ENCODE measurements around the gene CBY2.
A peak's percentile ranks its signal among the peaks of the same experiment; 100 is the strongest.

CBY2 gene

GRCh38 chr13:45718063-45718462, 15.9 kb downstream of the CBY2 start:
- TF ChIP-seq, protein P1, sequence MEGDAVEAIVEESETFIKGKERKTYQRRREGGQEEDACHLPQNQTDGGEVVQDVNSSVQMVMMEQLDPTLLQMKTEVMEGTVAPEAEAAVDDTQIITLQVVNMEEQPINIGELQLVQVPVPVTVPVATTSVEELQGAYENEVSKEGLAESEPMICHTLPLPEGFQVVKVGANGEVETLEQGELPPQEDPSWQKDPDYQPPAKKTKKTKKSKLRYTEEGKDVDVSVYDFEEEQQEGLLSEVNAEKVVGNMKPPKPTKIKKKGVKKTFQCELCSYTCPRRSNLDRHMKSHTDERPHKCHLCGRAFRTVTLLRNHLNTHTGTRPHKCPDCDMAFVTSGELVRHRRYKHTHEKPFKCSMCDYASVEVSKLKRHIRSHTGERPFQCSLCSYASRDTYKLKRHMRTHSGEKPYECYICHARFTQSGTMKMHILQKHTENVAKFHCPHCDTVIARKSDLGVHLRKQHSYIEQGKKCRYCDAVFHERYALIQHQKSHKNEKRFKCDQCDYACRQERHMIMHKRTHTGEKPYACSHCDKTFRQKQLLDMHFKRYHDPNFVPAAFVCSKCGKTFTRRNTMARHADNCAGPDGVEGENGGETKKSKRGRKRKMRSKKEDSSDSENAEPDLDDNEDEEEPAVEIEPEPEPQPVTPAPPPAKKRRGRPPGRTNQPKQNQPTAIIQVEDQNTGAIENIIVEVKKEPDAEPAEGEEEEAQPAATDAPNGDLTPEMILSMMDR (IDR thresholded peaks at IDR 0.05; ENCODE audit: low read depth, low read length, missing control alignments), result peak; percentile 69
- in situ Hi-C loops (cut with HindIII; ENCODE audit: low sequenced_read_pairs), result no loop called here
- no peak for DNase-seq (ENCODE audit: low read depth)
- H3K4me3 ChIP-seq (ENCODE audit: low read depth, low read length), result no peak overlapping the region

DNA sequence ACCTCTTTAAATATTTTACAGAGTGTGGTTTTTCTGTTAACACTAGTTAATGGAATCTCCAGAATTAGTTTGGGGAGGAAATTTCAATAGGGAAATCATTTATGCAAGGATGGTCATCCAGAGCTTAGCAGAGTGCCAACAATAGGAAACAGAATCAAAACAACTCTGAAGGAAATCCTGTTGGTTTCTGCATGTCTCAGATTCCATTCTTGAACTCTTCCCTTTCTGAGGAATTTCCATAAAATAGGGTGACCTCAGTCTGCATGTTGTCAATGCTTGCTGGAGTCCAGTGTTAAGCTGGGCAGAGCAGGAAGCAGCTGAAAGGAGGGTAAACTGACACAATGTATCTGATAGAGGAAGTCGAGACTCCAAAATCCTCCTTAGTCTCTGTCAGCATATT, 16.9 kb downstream of the CBY2 start:
- DNase-seq (ENCODE audit: low read depth), result peak; percentile 54
- H3K4me3 ChIP-seq (ENCODE audit: low read depth, low read length), result no peak overlapping the region
- TF ChIP-seq, protein P1 (IDR thresholded peaks at IDR 0.05; ENCODE audit: low read depth, low read length, missing control alignments), result no peak
- in situ Hi-C loops (cut with HindIII; ENCODE audit: low sequenced_read_pairs), result no loop called here

DNA sequence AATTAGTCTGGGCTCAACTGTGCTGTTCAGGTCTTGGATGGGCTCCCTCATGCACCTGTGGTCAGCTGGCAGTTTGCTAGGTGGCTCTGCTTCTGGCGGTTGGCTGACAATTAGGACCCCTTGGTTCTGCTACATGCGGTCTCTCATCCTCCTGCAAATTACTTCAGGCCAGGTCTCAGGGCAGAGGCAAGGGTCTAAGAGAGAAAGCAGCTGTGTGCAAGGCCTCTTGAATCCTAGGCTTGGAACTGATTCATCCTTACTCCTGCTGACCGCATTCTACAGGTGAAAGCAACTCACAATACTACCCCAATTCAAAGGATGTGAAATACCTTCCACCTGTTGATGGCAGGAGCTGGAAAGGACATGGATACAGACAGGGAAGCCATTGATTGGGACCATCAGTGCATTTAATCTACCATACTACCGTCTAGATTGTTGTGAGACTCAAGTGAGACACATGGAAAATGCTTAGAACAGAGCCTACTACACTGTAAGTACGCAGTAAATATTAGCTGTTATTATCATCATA, 19.1 kb downstream of the CBY2 start:
- H3K4me3 ChIP-seq (ENCODE audit: low read depth, low read length), result no peak overlapping the region
- TF ChIP-seq, protein P1 (IDR thresholded peaks at IDR 0.05; ENCODE audit: low read depth, low read length, missing control alignments), result no peak
- DNase-seq (ENCODE audit: low read depth), result no peak
- in situ Hi-C loops (cut with HindIII; ENCODE audit: low sequenced_read_pairs), result no loop called here

GRCh38 chr13:45723798-45724197, 21.7 kb downstream of the CBY2 start:
- no peak overlapping the region for H3K4me3 ChIP-seq (ENCODE audit: low read depth, low read length)
- TF ChIP-seq, protein P1 (IDR thresholded peaks at IDR 0.05; ENCODE audit: low read depth, low read length, missing control alignments), result no peak
- in situ Hi-C loops (cut with HindIII; ENCODE audit: low sequenced_read_pairs), result no loop called here
- DNase-seq (ENCODE audit: low read depth), result no peak

- in situ Hi-C loops (cut with HindIII; ENCODE audit: low sequenced_read_pairs), result no loop called here
- no peak overlapping the region for H3K4me3 ChIP-seq (ENCODE audit: low read depth, low read length)
- TF ChIP-seq, protein P1 (IDR thresholded peaks at IDR 0.05; ENCODE audit: low read depth, low read length, missing control alignments), result peak; percentile 25
- no peak for DNase-seq (ENCODE audit: low read depth)
Measured at GRCh38 chr13:45728759-45729158, 26.6 kb downstream of the CBY2 start.

GRCh38 chr13:45731455-45731854, 29.3 kb downstream of the CBY2 start:
- H3K4me3 ChIP-seq (ENCODE audit: low read depth, low read length), result no peak overlapping the region
- DNase-seq (ENCODE audit: low read depth), result no peak
- in situ Hi-C loops (cut with HindIII; ENCODE audit: low sequenced_read_pairs), result no loop called here
- TF ChIP-seq, protein P1 (IDR thresholded peaks at IDR 0.05; ENCODE audit: low read depth, low read length, missing control alignments), result no peak

Measured in astrocyte of the cerebellum (primary cell).